AG09309 (cell line): ENCODE results near the gene NRP2.

ENCODE experiments used
- DNase-seq: peaks from one replicate; pipeline ENCODE4 v3.0.0-alpha.2; 2010; ENCODE audit warnings: low read depth
- H3K4me3 ChIP-seq: 2 replicates; pipeline ENCODE4 v1.5.1; 2011; ENCODE audit warnings: mild to moderate bottlenecking, low read depth, low read length, moderate library complexity; ENCODE audit not compliant: control insufficient read depth
- TF ChIP-seq, protein P1 (sequence below): IDR thresholded peaks from 2 replicates; pipeline ENCODE4 v1.5.1; 2011; ENCODE audit warnings: mild to moderate bottlenecking, low read depth, low read length, inconsistent platforms; ENCODE audit not compliant: insufficient read depth, control insufficient read depth; ENCODE audit errors: missing control alignments

The NRP2 gene

DNA sequence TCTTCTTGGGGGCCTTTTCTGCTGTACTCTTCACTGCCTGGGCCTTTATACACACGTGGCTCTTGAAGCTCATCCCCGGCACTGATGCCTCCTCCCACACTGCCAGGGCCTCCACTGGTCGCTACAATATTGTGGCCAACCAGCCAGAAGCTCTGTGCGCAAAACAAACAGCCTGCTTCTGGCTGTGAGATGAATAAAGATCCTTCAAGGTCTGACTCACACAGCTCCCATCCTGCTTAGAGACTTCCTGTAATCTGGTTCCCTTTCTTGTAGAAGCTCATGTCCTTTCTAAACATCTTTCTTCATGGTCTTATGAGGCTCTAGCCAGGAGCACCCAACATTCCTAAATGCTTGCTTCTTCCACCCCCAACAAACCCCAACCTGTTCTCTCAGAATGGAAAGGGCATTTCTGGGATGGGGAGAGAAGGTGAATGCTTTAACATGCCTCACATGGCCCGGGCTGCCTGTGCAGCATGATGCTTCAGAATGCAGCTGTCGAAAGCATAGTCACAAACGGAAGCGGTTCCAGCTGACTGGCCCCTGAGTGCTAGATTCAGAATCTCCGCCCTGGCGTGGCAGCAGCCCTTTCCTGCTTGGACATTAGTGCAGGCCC, 24.6 kb downstream of the NRP2 start:
- peak overlapping the region; percentile 10; the same call in 1 of the 2 replicates for H3K4me3 ChIP-seq
- no peak for DNase-seq
- TF ChIP-seq, protein P1, sequence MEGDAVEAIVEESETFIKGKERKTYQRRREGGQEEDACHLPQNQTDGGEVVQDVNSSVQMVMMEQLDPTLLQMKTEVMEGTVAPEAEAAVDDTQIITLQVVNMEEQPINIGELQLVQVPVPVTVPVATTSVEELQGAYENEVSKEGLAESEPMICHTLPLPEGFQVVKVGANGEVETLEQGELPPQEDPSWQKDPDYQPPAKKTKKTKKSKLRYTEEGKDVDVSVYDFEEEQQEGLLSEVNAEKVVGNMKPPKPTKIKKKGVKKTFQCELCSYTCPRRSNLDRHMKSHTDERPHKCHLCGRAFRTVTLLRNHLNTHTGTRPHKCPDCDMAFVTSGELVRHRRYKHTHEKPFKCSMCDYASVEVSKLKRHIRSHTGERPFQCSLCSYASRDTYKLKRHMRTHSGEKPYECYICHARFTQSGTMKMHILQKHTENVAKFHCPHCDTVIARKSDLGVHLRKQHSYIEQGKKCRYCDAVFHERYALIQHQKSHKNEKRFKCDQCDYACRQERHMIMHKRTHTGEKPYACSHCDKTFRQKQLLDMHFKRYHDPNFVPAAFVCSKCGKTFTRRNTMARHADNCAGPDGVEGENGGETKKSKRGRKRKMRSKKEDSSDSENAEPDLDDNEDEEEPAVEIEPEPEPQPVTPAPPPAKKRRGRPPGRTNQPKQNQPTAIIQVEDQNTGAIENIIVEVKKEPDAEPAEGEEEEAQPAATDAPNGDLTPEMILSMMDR = no peak

DNA sequence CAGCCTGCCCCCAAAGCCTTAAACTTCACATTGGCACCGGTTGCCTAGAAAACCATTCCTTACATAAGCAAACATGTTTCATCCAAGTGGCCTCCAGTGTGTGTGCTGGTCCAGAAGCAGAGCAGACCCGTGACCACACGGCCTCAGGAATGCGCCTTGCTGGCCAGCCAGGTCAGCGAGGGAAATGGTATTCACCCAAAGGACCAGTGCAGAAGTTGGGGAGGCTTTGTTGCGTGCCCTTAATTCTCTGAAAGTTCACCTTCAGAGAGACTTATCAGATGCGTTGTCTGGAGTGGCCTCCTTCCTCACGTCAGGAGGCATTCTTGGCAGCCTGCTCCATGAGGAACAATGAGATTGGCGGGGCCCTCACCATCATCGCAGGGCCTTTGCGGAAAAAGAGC, 25.9 kb downstream of the NRP2 start:
- no peak overlapping the region for H3K4me3 ChIP-seq
- DNase-seq = no peak
- TF ChIP-seq, protein P1 = no peak

DNA sequence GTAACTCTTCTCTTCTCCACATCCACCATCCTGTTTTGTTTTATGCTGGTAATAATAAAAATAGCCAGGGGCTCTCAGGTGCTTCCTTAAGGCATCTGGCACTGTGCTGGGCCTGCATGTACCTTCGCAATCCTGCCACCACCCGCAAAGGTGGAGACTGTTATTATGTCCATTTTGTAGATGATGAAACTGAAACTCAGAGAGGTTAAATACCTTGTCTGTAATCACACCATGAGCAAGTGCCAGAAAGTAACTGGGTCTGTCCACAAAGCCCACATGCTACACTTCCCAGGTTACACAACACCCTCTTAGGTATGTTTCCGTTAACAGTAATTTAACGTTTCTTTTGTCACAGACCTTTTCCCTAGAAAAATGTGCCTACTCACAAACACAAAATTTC, 27.0 kb downstream of the NRP2 start:
- H3K4me3 ChIP-seq = no peak overlapping the region
- no peak for DNase-seq
- TF ChIP-seq, protein P1 = no peak

DNA sequence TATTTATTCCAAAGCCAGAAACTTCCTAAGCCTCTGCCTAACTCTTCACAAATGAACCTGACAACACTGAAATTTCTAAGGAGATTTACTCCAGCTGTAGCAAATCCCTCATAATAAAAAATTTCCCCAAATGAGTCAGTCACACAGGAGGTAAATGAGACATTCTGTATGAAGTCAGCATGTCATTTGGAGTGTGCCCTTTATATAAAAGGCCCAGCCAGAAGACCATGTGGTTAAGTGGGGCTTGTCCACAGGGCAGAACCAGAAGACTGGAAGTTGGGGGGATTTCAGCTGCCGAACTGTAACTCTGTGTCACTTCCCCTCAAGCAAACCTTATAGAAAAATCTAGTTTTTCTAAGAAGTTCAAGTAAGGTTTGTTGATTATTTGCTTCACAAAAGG, 30.2 kb downstream of the NRP2 start:
- no peak overlapping the region for H3K4me3 ChIP-seq
- TF ChIP-seq, protein P1 = no peak
- DNase-seq = no peak

DNA sequence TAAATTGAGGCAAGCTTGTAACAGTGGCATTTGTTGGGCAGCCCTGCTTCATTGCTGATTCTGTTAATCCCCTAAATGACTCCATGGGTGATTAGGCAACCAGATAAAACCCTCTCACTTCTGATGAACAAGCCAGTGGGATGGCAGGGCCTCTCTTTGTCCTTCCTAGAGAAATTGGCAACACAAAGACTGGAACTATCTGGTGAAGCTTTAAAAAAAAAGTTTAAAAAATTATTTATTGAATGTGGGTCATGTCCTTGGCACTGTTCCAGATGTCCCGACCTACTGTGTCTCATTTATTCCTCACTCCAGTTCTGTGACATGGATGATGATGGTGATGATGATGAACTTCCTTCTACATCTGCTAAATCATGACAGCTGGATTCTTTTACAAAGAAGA, 30.8 kb downstream of the NRP2 start:
- no peak for DNase-seq
- no peak overlapping the region for H3K4me3 ChIP-seq
- TF ChIP-seq, protein P1 = no peak

DNA sequence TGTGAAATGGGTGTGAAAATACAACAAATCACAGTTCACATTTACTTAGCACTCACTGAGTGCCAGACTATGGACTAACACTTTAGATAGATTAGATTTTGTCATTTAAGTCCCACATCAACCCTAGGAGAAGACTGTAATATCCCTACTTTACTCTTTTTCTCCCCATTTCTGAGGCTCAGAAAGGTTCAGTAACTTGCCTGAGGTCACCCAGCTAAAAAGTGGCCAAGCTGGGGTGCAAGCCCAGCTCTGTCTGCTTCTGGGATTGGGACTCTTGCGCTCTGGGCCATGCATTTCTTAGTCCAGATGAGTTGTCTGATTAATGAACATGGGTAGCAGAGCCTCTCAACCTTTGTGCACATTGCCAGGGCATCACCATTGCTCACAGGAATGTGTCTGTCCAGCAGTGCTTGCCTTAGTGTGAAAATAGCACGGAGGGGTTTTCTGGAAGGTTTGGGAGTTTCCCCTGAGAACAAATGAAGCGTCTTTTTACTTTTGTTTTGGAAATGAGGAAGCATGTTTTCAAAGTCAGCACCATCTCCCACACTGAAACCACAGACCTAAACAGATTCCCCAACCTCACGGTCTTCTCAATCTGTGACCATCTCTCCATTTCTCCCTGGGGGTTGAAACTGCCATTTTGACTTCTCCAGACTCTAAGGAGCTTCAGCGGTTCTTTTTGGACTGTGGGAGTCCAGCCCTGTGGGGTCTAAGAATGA, 31.9 kb downstream of the NRP2 start:
- no peak for DNase-seq
- TF ChIP-seq, protein P1 = no peak
- no peak overlapping the region for H3K4me3 ChIP-seq
